CD4-positive, alpha-beta memory T cell (primary cell): ENCODE results near the gene SYNRG. TPM values are rescaled to one million over a fixed set of nuclear protein-coding genes. Genes with fewer than 3 reads are reported as not detected.

Source experiments
- CTCF ChIA-PET: fragments of 350-600 bp; sonication (Branson Sonifier 250); formaldehyde crosslinking; loops from one replicate; lab custom pipeline; 2021; ENCODE audit warnings: inconsistent platforms; ENCODE audit not compliant: partially characterized antibody; lab: Charles Lee
- POLR2A ChIA-PET: fragments of 350-600 bp; sonication (Branson Sonifier 250); formaldehyde crosslinking; loops from one replicate; lab custom pipeline; 2021; ENCODE audit not compliant: partially characterized antibody; lab: Charles Lee
- DNase-seq, 5 donors: peaks; one replicate each; pipeline versions ENCODE4 v3.0.0 to v3.0.0-alpha.2; 2020 to 2022; ENCODE audit warnings: mixed read lengths in 1 of 5
- H3K27ac ChIP-seq: one replicate; pipeline ENCODE4 v1.7.0; 2013; ENCODE audit warnings: low read depth, low read length
- H3K27me3 ChIP-seq: 2 replicates; pipeline ENCODE4 v1.7.0; 2013; ENCODE audit warnings: mild to moderate bottlenecking, low read length, moderate library complexity; ENCODE audit not compliant: insufficient read depth
- H3K36me3 ChIP-seq: 2 replicates; pipeline ENCODE4 v1.7.0; 2013; ENCODE audit warnings: mild to moderate bottlenecking, low read length, moderate library complexity; ENCODE audit not compliant: insufficient read depth
- H3K4me1 ChIP-seq: 2 replicates; pipeline ENCODE4 v1.7.0; 2013; ENCODE audit warnings: mild to moderate bottlenecking, low read length, moderate library complexity; ENCODE audit not compliant: insufficient read depth
- H3K4me3 ChIP-seq, 2 donors: one replicate each; pipeline ENCODE4 v1.7.0; 2013; ENCODE audit warnings: low read length in 2 of 2, mild to moderate bottlenecking in 1 of 2
- H3K9me3 ChIP-seq, 2 donors: one replicate each; pipeline ENCODE4 v1.7.0; 2013; ENCODE audit warnings: low read length in 2 of 2, control low read depth in 1 of 2; ENCODE audit not compliant: control insufficient read depth in 1 of 2
- H3K27ac Mint-ChIP-seq, 7 donors: one replicate each; pipeline ENCODE4 v1.8.0; 2020 to 2021; ENCODE audit warnings: mixed read lengths in 7 of 7, mild to moderate bottlenecking in 6 of 7, inconsistent platforms in 3 of 7, moderate library complexity in 3 of 7
- H3K27me3 Mint-ChIP-seq, 2 donors: one replicate each; pipeline ENCODE4 v1.8.0; 2020 to 2021; ENCODE audit warnings: mixed read lengths in 2 of 2
- H3K36me3 Mint-ChIP-seq, 2 donors: one replicate each; pipeline ENCODE4 v1.8.0; 2020 to 2021; ENCODE audit warnings: mixed read lengths in 2 of 2, inconsistent platforms in 1 of 2, mild to moderate bottlenecking in 1 of 2
- H3K4me1 Mint-ChIP-seq, 4 donors: one replicate each; pipeline ENCODE4 v1.8.0; 2020 to 2021; ENCODE audit warnings: mixed read lengths in 4 of 4, mild to moderate bottlenecking in 1 of 4
- H3K4me3 Mint-ChIP-seq, 8 donors: one replicate each; pipeline ENCODE4 v1.8.0; 2020 to 2021; ENCODE audit warnings: mixed read lengths in 8 of 8, mild to moderate bottlenecking in 7 of 8, moderate library complexity in 6 of 8, inconsistent platforms in 3 of 8
- H3K9me3 Mint-ChIP-seq, 8 donors: one replicate each; pipeline ENCODE4 v1.8.0; 2020 to 2021; ENCODE audit warnings: mixed read lengths in 8 of 8, mild to moderate bottlenecking in 5 of 8, inconsistent platforms in 3 of 8, moderate library complexity in 1 of 8
- intact Hi-C: fragments of 100-400 bp; cut with micrococcal nuclease; formaldehyde crosslinking; loops from one replicate; pipeline ENCODE4 v1.15.1; 2023
- polyA plus RNA-seq, 2 donors: library from polyadenylated mRNA; unstranded; fragments of 300-500 nt; fragmentation: Illumina TruSeq; gene quantifications; one replicate each; pipeline ENCODE4 v1.2.3, GENCODE V29; 2021
- total RNA-seq, 2 experiments: library from RNA; stranded (reverse); gene quantifications; one replicate each; pipeline ENCODE4 v1.2.3, GENCODE V29; 2021

The SYNRG gene
- total and polyA plus RNA-seq, 4 experiments from 2014 or later: 34.2 to 148 (median 116) TPM

GRCh38 chr17:37478187-37478586, 131.0 kb downstream of the SYNRG start:
- Mint-ChIP-seq H3K9me3 (no peaks in the 10 kb centered on the region), H3K4me3 (no peak overlapping the region)

DNA sequence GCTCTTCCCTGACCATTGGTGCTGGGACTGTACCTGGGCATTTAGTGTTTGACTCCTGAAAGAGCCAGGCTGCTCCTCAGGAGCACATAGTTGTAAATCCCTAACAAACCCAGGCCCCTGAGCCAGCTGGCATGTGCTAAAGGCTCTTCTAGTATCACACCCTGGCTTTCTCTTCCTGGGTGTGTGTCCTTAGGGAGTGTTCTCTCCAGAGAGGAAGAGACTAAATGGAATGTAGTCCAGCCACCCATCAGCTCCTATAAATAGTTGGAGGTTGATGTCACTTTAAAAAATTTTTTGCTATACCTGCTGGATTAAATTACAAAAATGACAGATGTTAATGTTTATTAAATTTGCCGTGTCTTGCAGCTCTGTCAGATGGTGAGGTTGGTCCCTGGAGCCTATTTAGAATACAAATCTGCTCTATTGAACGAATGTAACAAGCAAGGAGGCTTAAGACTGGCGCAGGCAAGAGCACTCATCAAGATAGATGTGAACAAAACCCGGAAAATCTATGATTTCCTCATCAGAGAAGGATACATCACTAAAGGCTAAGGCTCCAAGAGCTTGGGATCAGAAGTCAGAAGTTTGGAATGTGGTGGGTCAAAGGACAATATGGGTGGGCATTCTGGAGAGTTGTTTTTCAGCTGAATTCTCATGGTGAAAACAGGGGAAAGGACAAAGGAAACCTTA, 132.6 kb downstream of the SYNRG start:
- ChIA-PET POLR2A (no interaction called here), CTCF (no interaction called here)
- Histone ChIP-seq H3K4me1 (no peaks in the 10 kb centered on the region), H3K36me3 (peaks cover 45% of the 10 kb centered on the region), H3K4me3 (no peak overlapping the region), H3K9me3 (no peaks in the 10 kb centered on the region), H3K27me3 (no peaks in the 10 kb centered on the region), H3K27ac (no peak overlapping the region)
- Mint-ChIP-seq H3K36me3 (peaks cover 46 to 57% of the 10 kb centered on the region in 2 donors), H3K9me3 (no peaks in the 10 kb centered on the region), H3K27ac (peak overlapping the region in 2 of 7 donors; percentile 22 to 25), H3K27me3 (no peaks in the 10 kb centered on the region), H3K4me1 (no peaks in the 10 kb centered on the region), H3K4me3 (no peak overlapping the region)
- intact Hi-C loops: no loop called here
- DNase-seq: no peak

More at GRCh38 chr17:37478187-37478586, 131.0 kb downstream of the SYNRG start:
- Histone ChIP-seq H3K36me3 (peaks cover 42% of the 10 kb centered on the region), H3K4me3 (no peak overlapping the region), H3K27me3 (no peaks in the 10 kb centered on the region), H3K9me3 (no peaks in the 10 kb centered on the region), H3K4me1 (no peaks in the 10 kb centered on the region), H3K27ac (no peak overlapping the region)
- H3K36me3 Mint-ChIP-seq: peaks cover 36 to 50% of the 10 kb centered on the region in 2 donors
- no peak for DNase-seq
- ChIA-PET CTCF (no interaction called here), POLR2A (no interaction called here)
- H3K27me3 Mint-ChIP-seq: no peaks in the 10 kb centered on the region
- H3K27ac Mint-ChIP-seq: no peak overlapping the region
- no peaks in the 10 kb centered on the region for H3K4me1 Mint-ChIP-seq
- intact Hi-C loops: no loop called here

- no peaks in the 10 kb centered on the region for H3K27me3 ChIP-seq
- POLR2A ChIA-PET: no interaction called here
- no peak overlapping the region for H3K4me3 ChIP-seq
- intact Hi-C loops: no loop called here
- no peaks in the 10 kb centered on the region for H3K4me1 ChIP-seq
- H3K9me3 ChIP-seq: no peaks in the 10 kb centered on the region
- Mint-ChIP-seq H3K36me3 (peaks cover 51 to 61% of the 10 kb centered on the region in 2 donors), H3K4me3 (no peak overlapping the region), H3K9me3 (no peaks in the 10 kb centered on the region), H3K4me1 (no peaks in the 10 kb centered on the region), H3K27me3 (no peaks in the 10 kb centered on the region), H3K27ac (peak overlapping the region in 2 of 7 donors; percentile 22 to 79)
- H3K36me3 ChIP-seq: peaks cover 49% of the 10 kb centered on the region
- DNase-seq: no peak
- no peak overlapping the region for H3K27ac ChIP-seq
- CTCF ChIA-PET: no interaction called here
These were observed 133.3 kb downstream of the SYNRG start for GRCh38 chr17:37475731-37476420.

DNA sequence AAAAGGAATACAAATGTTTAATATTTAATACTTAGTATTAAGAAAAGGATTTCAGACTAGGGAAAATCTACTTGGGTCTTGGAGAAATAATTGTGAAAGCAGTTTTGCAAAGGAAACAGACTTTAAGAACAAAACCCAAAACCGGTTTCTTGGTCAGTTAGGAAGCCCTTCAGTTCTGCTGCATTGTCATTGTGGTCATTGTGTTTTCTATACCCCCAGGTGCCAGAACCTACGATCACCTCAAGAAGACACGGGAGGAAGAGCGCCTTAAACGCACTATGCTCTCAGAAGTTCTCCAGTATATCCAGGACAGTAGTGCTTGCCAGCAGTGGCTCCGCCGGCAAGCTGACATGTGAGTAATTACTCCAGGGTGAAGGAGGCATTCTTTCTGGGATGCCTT, 139.0 kb downstream of the SYNRG start:
- Histone ChIP-seq H3K4me1 (peaks cover 6% of the 10 kb centered on the region), H3K27me3 (no peaks in the 10 kb centered on the region), H3K27ac (no peak overlapping the region), H3K4me3 (no peak overlapping the region), H3K36me3 (peaks cover 37% of the 10 kb centered on the region), H3K9me3 (no peaks in the 10 kb centered on the region)
- Mint-ChIP-seq H3K36me3 (peaks cover 56 to 61% of the 10 kb centered on the region in 2 donors), H3K9me3 (no peaks in the 10 kb centered on the region), H3K27me3 (no peaks in the 10 kb centered on the region), H3K27ac (peak overlapping the region in 1 of 7 donors; percentile 34), H3K4me3 (no peak overlapping the region), H3K4me1 (peaks cover 0 to 8% (median 4%) of the 10 kb centered on the region in 4 donors)
- ChIA-PET POLR2A (no interaction called here), CTCF (no interaction called here)
- no peak for DNase-seq
- intact Hi-C loops: no loop called here

GRCh38 chr17:37466471-37466870, 142.7 kb downstream of the SYNRG start:
- no peak overlapping the region for H3K27ac ChIP-seq
- DNase-seq: no peak
- H3K9me3 ChIP-seq: no peaks in the 10 kb centered on the region
- H3K36me3 ChIP-seq: peaks cover 20% of the 10 kb centered on the region
- CTCF ChIA-PET: no interaction called here
- Mint-ChIP-seq H3K4me3 (no peak overlapping the region), H3K27me3 (no peaks in the 10 kb centered on the region), H3K27ac (peak overlapping the region in 3 of 7 donors; percentile 47 to 72 (median 48)), H3K9me3 (no peaks in the 10 kb centered on the region), H3K4me1 (peaks cover 0 to 8% (median 5%) of the 10 kb centered on the region in 4 donors), H3K36me3 (peaks cover 41 to 54% of the 10 kb centered on the region in 2 donors)
- intact Hi-C loops: no loop called here
- H3K4me3 ChIP-seq: no peak overlapping the region
- POLR2A ChIA-PET: no interaction called here
- H3K4me1 ChIP-seq: peaks cover 6% of the 10 kb centered on the region
- H3K27me3 ChIP-seq: no peaks in the 10 kb centered on the region

GRCh38 chr17:37465069-37465616, 144.1 kb downstream of the SYNRG start:
- CTCF ChIA-PET: no interaction called here
- H3K27ac ChIP-seq: no peak overlapping the region
- peaks cover 9% of the 10 kb centered on the region for H3K36me3 ChIP-seq
- peaks cover 0 to 8% (median 5%) of the 10 kb centered on the region in 4 donors for H3K4me1 Mint-ChIP-seq
- H3K27ac Mint-ChIP-seq: peak overlapping the region in 1 of 7 donors; percentile 41
- H3K27me3 ChIP-seq: no peaks in the 10 kb centered on the region
- H3K4me3 Mint-ChIP-seq: no peak overlapping the region
- intact Hi-C loops: no loop called here
- no peaks in the 10 kb centered on the region for H3K9me3 ChIP-seq
- no peak for DNase-seq
- H3K4me1 ChIP-seq: peaks cover 6% of the 10 kb centered on the region
- no peaks in the 10 kb centered on the region for H3K9me3 Mint-ChIP-seq
- POLR2A ChIA-PET: no interaction called here
- H3K36me3 Mint-ChIP-seq: peaks cover 29 to 52% of the 10 kb centered on the region in 2 donors
- no peak overlapping the region for H3K4me3 ChIP-seq
- no peaks in the 10 kb centered on the region for H3K27me3 Mint-ChIP-seq
